RCC 7860 (cell line): ENCODE measurements around the gene AP5Z1.
A peak's percentile ranks its signal among the peaks of the same experiment; 100 is the strongest.
"Not testable (repeated sequence)": the region's sequence is repeated elsewhere in the genome, so short reads cannot be mapped to it uniquely, and the experiment has no call there.

Source experiments
- DNase-seq: peaks from one replicate; pipeline ENCODE4 v3.0.0-alpha.2; 2015; ENCODE audit warnings: low spot score
- FAIRE-seq: peaks from 2 replicates; lab custom pipeline; 2012; peaks lifted over from hg19 to GRCh38; lab: Jason Lieb, UNC

AP5Z1 gene

DNA sequence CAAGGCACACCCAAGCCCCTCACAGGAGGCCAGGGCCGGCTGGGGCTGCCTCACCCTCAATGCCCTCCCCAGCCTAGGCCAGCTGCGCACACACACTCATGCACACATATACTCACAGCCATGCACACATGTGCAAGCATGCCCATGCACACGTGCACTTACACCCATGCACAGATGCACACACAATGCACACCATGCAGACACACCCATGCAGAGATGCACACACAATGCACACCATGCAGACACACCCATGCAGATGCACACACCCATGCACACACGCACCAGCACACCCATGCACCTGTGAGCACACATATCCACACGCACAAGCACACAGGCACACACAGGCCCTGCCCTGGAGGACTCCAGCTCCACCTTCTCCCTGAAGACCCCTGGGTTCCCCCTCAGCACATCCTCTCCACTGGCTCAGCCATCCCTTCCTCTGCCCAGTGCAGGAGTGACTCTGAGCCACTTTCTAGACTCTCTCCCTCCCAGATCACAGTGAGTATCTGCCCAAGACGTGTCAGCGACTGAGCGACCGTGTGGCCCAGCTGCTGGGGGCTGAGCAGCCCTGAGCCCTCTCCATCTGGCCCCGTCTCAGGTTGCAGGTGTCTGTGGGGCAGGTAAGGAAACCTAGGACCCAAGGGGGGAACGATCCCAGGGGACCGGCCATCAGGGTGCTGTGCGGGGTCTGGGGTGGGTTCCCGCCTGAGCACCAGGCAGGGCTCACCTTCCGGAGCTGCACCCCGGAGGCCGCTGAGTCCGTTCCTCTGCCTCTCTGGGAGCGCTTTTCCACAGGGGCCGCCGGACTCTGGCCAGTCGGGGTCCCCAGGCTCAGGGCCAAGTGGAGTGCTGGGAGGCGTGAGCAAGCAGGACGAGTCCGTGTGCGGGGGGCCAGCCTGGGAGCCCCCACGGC lies 25.8 kb downstream of the AP5Z1 start:
- FAIRE-seq: no peak
- DNase-seq: no peak

DNA sequence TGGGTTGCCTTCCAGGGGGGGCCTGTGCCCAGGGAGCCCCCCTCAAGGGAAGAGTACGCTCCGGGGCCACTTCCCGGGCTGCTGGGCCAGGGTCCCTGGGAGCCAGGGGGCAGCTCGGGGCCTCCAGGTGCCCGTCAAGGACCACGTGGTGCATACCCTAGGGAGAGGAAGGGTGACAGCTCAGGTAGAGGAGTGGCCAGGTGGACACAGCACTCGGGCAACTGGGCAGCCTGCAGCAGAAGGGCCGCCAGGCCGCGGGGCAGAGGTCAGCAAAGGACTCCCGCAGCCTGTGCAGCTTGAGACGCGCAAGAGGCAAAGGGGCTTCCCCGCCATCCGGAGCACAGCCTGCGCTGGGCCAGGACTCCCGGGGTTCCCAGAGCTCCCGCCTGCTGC lies 26.4 kb downstream of the AP5Z1 start:
- no peak for FAIRE-seq

GRCh38 chr7:4802577-4802976 lies 27.2 kb downstream of the AP5Z1 start:
- not testable (repeated sequence) for DNase-seq, FAIRE-seq

More for the DNA sequence above, 26.4 kb downstream of the AP5Z1 start:
- no peak for DNase-seq

DNA sequence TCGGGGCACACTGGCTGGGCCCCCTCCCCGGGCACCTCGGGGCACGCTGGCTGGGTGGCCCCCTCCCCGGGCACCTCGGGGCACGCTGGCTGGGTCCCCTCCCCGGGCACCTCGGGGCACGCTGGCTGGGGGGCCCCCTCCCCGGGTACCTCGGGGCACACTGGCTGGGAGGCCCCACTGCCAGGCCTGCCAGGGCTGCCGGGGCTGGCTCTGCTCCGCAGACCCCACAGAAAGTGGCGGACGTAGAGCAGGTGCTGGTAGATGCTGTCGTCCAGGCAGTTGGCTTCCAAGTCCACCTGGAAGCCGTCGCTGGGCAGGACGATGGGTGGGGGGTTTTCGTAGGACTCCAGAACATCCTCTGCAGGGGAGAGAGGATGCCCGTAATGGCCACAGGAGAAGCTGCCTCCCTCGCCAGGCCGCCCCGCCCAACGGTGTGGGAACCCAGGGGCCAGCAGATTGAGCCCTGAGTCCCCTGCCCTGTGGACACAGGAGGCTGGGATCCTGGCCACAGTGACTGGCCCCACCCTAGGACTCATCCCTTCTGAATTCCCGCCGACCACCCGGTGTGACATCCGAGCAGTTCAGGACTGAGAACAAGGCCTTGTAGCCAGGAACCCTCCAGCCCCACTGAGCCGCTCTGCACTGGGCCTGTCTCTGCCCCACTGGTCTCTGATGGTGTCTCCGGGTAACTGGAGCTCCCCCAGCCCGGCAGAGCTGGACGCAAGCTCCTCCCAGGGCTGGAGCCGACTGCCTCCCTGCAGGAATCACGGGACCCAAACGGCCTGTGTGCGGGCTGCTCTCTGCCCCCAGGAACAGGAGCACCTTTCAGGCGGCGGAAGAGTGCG lies 28.2 kb downstream of the AP5Z1 start:
- DNase-seq: no peak
- no peak for FAIRE-seq

DNA sequence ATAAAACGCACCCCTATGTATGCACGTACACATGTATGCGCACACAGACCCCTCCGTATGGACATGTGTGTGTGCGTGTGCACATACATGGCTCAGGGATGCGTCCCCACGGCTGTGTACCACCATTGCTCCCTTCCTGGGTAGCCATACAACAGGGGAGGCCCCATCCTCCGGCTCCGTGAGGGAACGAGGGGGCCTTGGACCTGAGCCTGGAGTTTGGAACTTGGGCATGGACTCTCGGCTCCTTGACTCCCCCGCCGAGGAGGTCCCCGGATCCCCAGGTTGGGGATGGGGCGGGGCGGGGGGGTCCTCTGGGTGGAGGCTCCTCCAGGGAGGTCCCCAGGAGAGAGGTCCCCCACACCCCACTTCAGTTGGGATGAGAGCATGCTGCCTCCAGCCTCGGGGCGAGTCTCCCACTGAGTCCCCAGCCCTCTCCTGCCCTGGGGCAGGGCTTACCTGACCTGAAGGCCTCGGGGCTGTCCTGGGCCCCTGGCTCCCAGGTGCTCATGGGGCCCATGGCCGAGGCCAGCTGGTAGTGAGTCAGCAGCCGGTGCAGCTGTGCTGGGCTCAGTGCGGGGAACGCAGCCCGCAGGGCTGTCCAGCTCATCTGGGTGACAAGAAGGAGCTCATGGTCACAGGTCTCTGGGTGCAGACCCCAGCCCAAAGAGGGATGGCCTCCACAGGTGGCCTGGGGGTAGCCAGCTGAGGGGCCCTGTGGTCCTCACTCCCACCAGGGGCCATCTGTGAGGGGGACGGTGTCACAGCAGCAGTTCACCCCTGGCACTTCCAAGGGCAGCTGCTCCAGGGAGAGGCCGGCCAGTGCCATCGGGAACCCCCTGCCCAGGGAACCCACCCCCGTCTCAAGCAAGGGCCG lies 29.9 kb downstream of the AP5Z1 start:
- no peak for DNase-seq
- FAIRE-seq: no peak

- DNase-seq: no peak
- no peak for FAIRE-seq
Measured at GRCh38 chr7:4805984-4806300, 30.5 kb downstream of the AP5Z1 start.

DNA sequence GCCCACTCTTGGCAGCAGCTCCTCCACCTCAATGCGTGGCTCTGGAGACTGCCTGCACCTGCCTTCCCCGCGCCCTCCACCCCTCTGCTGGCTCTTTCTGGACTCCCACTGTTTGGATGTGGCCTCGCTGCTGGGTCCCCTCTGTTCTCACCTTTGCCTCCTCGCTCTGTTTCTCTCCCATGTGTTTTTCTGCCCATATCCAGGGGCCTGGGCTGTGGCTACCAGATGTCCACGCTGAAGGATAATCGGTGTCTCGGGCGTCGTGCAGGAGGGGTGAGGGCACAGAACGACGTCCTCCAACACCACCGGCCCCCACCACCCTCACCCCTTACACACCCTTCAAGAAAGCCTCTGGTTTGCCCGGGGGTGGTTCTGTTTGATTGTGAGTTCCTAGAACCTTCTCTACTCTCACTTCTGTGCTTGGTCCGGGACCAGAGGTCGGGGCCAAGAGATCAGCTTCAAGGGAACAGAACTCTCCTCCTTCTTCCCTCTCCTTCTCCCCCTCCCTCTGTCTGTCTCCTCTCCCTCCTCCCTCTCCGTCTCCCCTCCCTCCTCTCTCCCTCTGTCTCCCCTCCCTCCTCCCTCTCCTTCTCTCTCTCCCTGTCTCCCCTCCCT lies 31.7 kb downstream of the AP5Z1 start:
- FAIRE-seq: no peak
- no peak for DNase-seq

GRCh38 chr7:4807598-4808016 lies 32.2 kb downstream of the AP5Z1 start:
- no peak for FAIRE-seq
- DNase-seq: no peak

DNA sequence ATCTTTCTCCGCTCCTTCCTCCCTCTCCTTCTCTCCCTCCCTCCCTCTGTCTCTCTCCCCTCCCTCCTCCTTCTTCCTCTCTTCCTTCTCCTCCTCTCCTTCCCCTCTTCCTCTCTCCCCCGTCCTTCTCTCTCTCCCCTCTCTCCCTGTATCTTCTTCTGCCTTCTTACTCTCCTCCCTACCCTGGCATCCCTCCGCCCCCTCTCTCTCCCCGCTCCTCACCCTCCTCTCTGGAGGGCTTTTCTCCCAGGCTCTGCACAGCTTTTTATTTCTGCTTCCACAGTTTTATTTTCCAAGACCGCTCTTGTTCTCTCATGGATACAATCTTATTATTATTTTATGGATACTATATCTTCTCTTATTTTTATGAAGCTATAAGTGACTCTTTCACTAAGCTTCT lies 32.6 kb downstream of the AP5Z1 start:
- FAIRE-seq (no peak), DNase-seq (no peak)

DNA sequence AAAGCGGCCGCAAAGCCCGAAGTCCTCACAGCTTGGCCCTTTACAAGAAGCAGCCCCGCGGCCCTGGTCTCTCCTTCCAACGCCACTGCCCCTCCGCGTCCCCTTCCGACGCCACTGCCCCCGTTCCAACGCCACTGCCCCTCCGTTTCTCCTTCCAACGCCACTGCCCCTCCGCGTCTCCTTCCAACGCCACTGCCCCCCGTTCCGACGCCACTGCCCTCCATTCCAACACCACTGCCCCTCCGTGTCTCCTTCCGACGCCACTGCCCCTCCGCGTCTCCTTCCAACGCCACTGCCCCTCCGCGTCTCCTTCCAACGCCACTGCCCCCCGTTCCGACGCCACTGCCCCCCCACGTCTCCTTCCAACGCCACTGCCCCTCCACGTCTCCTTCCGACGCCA lies 33.1 kb downstream of the AP5Z1 start:
- no peak for FAIRE-seq
- no peak for DNase-seq

DNA sequence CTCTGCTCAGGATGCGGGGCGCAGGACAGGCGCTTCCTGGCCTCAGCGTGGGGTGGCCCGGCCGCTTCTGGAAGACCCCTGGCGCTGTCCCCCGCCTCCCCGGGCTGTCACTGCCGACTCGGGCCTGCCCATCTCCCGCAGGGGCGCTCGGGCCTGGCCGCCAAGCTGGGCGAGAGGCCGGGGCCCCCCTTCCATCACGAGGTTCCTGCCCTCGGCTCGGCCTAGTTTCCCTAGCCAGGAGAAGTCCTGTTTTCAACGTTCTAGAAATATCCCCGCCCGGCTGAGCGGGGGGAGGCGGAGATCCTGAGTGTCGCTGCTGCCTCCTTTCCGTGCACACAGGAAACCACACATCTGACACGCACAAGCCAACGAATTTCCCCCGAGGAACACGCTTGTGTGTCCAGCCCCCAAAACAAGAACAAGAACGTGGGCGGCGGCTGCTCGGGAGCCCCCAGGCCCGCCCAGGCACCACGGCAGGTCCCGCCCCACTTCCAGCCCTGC lies 33.7 kb downstream of the AP5Z1 start:
- FAIRE-seq: no peak
- no peak for DNase-seq

DNA sequence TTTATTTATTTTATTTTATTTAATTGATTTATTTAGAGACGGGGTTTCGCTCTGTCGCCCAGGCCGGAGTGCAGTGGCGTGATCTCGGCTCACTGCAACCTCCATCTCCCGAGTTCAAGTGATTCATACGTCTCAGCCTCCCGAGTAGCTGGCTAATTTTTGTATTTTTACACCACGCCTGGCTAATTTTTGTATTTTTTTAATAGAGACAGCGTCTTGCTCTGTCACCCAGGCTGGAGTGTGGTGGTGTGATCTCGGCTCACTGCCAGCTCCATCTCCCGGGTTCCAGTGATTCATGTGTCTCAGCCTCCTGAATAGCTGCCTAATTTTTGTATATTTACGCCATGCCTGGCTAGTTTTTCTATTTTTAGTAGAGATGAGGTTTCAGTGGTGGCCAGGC lies 34.2 kb downstream of the AP5Z1 start:
- FAIRE-seq (peak; percentile 82), DNase-seq (peak; percentile 78)

DNA sequence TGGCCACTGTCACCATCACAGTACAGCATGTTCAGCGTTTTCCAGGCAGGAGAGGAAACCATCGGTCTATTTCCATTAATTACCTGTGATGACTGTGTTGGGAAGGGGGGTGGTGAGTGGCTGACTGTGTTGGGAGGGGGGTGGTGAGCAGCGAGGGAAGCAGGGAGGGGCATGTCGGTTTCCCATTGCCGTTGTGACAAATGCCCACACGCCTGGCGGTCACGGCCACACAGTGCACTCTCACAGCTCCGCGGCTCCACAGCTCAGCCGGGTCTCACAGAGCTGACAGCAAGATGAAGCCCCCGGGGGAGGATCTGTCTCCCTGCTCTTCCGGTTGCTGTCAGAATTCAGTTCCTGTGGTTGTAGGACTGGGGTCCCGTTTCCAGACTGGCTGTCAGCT lies 39.0 kb downstream of the AP5Z1 start:
- no peak for FAIRE-seq

DNA sequence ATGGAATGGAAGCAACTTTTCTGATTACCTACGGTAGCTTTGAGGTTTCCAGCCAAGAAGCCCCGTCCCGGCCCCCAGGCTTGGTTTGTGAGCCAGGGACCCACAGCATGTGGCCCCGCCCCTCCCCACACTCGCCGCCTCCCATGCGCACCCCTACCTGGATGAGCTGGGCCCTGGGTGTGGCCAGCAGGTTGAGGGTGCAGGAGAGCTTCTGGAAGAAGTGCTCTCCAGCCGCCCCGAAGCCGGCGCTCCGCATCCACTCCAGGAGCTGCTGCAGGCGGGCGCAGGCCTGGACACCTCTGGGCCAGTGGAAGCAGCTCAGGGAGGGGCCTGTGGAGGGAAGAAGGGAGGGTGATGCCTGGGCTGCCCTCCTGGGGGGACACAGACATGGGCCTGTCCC lies 39.7 kb downstream of the AP5Z1 start:
- DNase-seq: no peak

More for the DNA sequence above, 39.0 kb downstream of the AP5Z1 start:
- DNase-seq: no peak

GRCh38 chr7:4815609-4816418 lies 40.4 kb downstream of the AP5Z1 start:
- no peak for DNase-seq
- FAIRE-seq: no peak

More for the DNA sequence above, 39.7 kb downstream of the AP5Z1 start:
- no peak for FAIRE-seq

GRCh38 chr7:4816419-4817080 lies 41.1 kb downstream of the AP5Z1 start:
- DNase-seq: no peak
- no peak for FAIRE-seq

- no peak for DNase-seq
- no peak for FAIRE-seq
Measured at GRCh38 chr7:4817178-4817901, 41.9 kb downstream of the AP5Z1 start.
